Measurements from ENCODE around the gene CILP2.

DNA sequence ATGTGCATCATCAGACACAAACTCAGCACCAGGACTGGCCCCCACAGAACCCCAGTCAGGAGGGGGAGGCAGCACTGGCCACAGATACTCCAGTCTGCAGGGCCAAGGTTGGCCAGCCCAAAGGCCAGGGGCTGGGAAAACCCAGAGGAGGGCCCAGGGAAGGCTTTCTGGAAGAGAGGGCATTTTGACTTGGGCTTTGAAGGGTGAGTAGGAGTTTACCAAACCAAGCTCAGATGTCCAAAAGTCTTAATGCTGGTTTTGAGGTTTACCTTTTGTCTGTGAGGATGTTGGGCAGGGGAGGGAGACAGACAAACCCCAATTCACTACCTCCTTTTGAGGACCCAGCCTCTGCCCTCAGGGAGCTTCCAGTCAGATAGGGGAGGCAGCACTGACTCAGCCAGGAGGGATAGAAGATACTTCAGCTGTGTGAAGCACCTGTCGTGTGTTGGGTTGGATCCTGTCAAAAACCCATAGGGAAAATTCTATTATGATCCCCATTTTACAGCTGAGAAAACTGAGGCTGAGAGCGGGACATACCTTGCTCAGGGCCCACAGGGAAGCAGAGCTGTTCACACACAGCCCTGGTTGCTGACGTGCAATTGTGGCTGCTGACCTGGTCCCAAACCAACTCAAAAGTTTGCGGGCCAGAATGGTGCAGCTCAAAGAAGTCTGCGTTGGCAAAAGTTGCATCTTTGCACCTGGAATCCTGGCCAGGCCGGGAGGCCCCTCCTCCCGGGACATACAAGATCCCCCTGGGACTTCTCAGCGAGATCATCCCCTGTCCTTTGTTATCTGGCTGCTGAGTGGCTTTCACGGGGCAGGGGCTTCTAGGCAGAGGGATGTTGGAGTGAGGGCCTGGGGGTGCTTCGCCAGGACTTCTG, 13.1 kb downstream of the CILP2 start:
- TF ChIP-seq, protein P1, sequence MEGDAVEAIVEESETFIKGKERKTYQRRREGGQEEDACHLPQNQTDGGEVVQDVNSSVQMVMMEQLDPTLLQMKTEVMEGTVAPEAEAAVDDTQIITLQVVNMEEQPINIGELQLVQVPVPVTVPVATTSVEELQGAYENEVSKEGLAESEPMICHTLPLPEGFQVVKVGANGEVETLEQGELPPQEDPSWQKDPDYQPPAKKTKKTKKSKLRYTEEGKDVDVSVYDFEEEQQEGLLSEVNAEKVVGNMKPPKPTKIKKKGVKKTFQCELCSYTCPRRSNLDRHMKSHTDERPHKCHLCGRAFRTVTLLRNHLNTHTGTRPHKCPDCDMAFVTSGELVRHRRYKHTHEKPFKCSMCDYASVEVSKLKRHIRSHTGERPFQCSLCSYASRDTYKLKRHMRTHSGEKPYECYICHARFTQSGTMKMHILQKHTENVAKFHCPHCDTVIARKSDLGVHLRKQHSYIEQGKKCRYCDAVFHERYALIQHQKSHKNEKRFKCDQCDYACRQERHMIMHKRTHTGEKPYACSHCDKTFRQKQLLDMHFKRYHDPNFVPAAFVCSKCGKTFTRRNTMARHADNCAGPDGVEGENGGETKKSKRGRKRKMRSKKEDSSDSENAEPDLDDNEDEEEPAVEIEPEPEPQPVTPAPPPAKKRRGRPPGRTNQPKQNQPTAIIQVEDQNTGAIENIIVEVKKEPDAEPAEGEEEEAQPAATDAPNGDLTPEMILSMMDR (conservative IDR thresholded peaks at IDR 0.05 in 1 of 2, IDR thresholded peaks at IDR 0.05 in 1 of 2; ENCODE audit: low read depth in 1 of 2, low read length in 2 of 2), result no peak
- TF ChIP-seq EZH2 (IDR thresholded peaks at IDR 0.05; ENCODE audit: low read length, missing control alignments), result no peak

All from fibroblast of lung (primary cell).